Panc1 (cell line): ENCODE results near the gene RSAD2.

Experiments used
- CTCF ChIP-seq: fragments of 450-650 bp; IDR thresholded peaks from 2 replicates; pipeline ENCODE4 v1.5.1; 2017; ENCODE audit warnings: mild to moderate bottlenecking
- REST ChIP-seq, 2 experiments: IDR thresholded peaks; 2 replicates each; pipeline ENCODE4 v1.6.1; 2011 to 2012; ENCODE audit warnings: low read depth in 2 of 2, control low read depth in 1 of 2, low read length in 1 of 2, mild to moderate bottlenecking in 1 of 2, moderate library complexity in 1 of 2; ENCODE audit not compliant: insufficient read depth in 1 of 2

GRCh38 chr2:6864231-6864754 lies 13.3 kb upstream of the RSAD2 start:
- no peak for TF ChIP-seq CTCF
- no peak for TF ChIP-seq REST (IDR thresholded peaks at IDR 0.05; ENCODE audit: insufficient read depth in 1 of 2, low read depth in 2 of 2, low read length in 1 of 2)
